Measurements from ENCODE around the gene TMEM184B. TPM values are rescaled to one million over a fixed set of nuclear protein-coding genes. Genes with fewer than 3 reads are reported as not detected.

TMEM184B gene
- total and polyA plus RNA-seq, 10 of the 15 experiments (the other 5 are each of a cell fraction or from before 2014, with no cell fraction given): 0.56 to 22.4 (median 7.9) TPM

- H4K20me1 ChIP-seq (ENCODE audit: control insufficient read depth, insufficient read depth): no peaks in the 10 kb centered on the region
- peak overlapping the region; percentile 35 for H3K27ac ChIP-seq (ENCODE audit: control insufficient read depth, insufficient read depth)
- ChIA-PET POLR2A (interaction anchor here (0.5 to 1.5 kb wide), 8 partner anchors 9 to 126 kb away, joined by 3 to 7 read pairs (median 4); partner anchors contain the start of gene PLA2G6), RAD21 (ENCODE audit: unreplicated experiment) (interaction anchor here (0.5 to 2.4 kb wide), 12 partner anchors 11 to 209 kb away, joined by 3 to 12 read pairs (median 4); partner anchors contain the start of gene TMEM184B), CTCF (interaction anchor here (0.7 to 3.0 kb wide), 16 partner anchors 11 to 311 kb away, joined by 3 to 29 read pairs (median 5); partner anchors contain the start of gene TMEM184B), SMC1A (ENCODE audit: uncharacterized antibody, unreplicated experiment) (interaction anchor here (0.6 to 3.0 kb wide), 12 partner anchors 10 to 209 kb away, joined by 3 to 11 read pairs (median 5); partner anchors contain the start of gene PLA2G6)
- ATAC-seq (peak; percentile 56), FAIRE-seq (no peak), DNase-seq (ENCODE audit: low read depth, low spot score) (no peak)
- 0 out of 2 replicates have a peak overlapping the region, but pooled peaks have one; percentile 5 for H3K4me2 ChIP-seq (ENCODE audit: control insufficient read depth, insufficient read depth)
- no peak overlapping the region for H3K9ac ChIP-seq (ENCODE audit: control insufficient read depth, insufficient read depth, low read length)
- no peaks in the 10 kb centered on the region for H3K27me3 ChIP-seq (replicated peaks in 1 of 2; ENCODE audit: control insufficient read depth in 2 of 2, insufficient read depth in 2 of 2, low read length in 1 of 2)
- H3K79me2 ChIP-seq (ENCODE audit: control insufficient read depth, insufficient read depth, low read length): peaks cover 5% of the 10 kb centered on the region
- no peak overlapping the region for H3K4me3 ChIP-seq
- H3K9me3 ChIP-seq (replicated peaks; ENCODE audit: control insufficient read depth, insufficient read depth, low read length): no peaks in the 10 kb centered on the region
- intact Hi-C loops (cut with micrococcal nuclease; ENCODE audit: unreplicated experiment): loop anchor here (2.0 to 5.0 kb wide), 4 partner anchors 51 to 204 kb away; partner anchors contain the start of gene PICK1
- H3K36me3 ChIP-seq (ENCODE audit: control insufficient read depth in 2 of 2, insufficient read depth in 2 of 2, low read length in 1 of 2): no peaks in the 10 kb centered on the region
- BruUV-seq (replicated peaks): no TSS peak
- in situ Hi-C loops (cut with MboI): no loop called here
- TF ChIP-seq E4F1 (IDR thresholded peaks at IDR 0.05; ENCODE audit: borderline replicate concordance, partially characterized antibody) (no peak), POU2F2 (IDR thresholded peaks at IDR 0.05; ENCODE audit: borderline replicate concordance, low read depth, low read length) (no peak), CTCF (IDR thresholded peaks at IDR 0.05 in 2 of 3, conservative IDR thresholded peaks at IDR 0.05 in 1 of 3; ENCODE audit: control insufficient read depth in 2 of 3, extremely low read depth in 1 of 3, insufficient read depth in 1 of 3, low read depth in 3 of 3, low read length in 3 of 3) (peak in 2 of 3 experiments; percentile 15 to 22; a peak in 2 of 6 replicates), EED (IDR thresholded peaks at IDR 0.05; ENCODE audit: low read depth) (peak; percentile 63; the same call in 1 of the 2 replicates)
- H2AFZ ChIP-seq (ENCODE audit: control insufficient read depth, low read depth, low read length): peak overlapping the region; percentile 41; the same call in 1 of the 2 replicates
- 76% methylated on average over 15 of the region's 15 CpGs for WGBS (ENCODE audit: insufficient coverage, insufficient replicate concordance, low lambda C conversion rate, missing lambda C conversion rate)
- peaks cover 32% of the 10 kb centered on the region for H3K4me1 ChIP-seq (ENCODE audit: control insufficient read depth, insufficient read depth, low read length)
Observed at GRCh38 chr22:38260761-38261681, 11.8 kb downstream of the TMEM184B start.

All from GM12878 (cell line).